ENCODE data around the gene FNIP2. TPM values are rescaled to one million over a fixed set of nuclear protein-coding genes. Genes with fewer than 3 reads are reported as not detected.
"Not testable (repeated sequence)": the region's sequence is repeated elsewhere in the genome, so short reads cannot be mapped to it uniquely, and the experiment has no call there.

Gene FNIP2
- total RNA-seq, 1 donor from 2014 or later: 44.0 TPM

DNA sequence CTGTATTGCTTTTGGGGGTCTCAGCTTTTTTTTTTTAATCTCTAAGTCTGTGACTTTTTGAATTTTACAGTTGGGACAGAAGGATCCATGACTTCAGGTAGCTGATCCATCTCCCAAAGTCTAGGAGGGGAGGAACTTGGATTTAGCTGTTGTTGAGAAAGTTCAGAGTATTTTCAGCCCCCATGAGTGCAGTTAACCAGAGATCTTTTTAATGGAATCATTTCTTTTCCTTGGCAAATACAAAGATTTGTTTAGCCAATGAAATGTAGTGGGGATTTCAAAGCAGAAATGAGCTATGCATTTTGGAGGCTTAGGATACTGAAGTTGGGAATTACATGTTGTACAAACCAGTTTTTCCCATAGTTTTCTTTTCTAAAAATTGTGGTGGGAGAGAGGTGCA is 18.1 kb downstream of the FNIP2 start:
- TF ChIP-seq CTCF (IDR thresholded peaks at IDR 0.05; ENCODE audit: borderline replicate concordance): no peak
- no peaks in the 10 kb centered on the region for H3K27me3 ChIP-seq (ENCODE audit: low read depth)
- H3K4me1 ChIP-seq: peaks cover 100% of the 10 kb centered on the region
- DNase-seq: no peak
- peak overlapping the region; percentile 70 for H3K27ac ChIP-seq (replicated peaks)
- H3K36me3 ChIP-seq: no peaks in the 10 kb centered on the region
- intact Hi-C loops (cut with micrococcal nuclease): no loop called here
- no peaks in the 10 kb centered on the region for H3K9me3 ChIP-seq (replicated peaks)
- peak overlapping the region; percentile 31 for H3K4me3 ChIP-seq

DNA sequence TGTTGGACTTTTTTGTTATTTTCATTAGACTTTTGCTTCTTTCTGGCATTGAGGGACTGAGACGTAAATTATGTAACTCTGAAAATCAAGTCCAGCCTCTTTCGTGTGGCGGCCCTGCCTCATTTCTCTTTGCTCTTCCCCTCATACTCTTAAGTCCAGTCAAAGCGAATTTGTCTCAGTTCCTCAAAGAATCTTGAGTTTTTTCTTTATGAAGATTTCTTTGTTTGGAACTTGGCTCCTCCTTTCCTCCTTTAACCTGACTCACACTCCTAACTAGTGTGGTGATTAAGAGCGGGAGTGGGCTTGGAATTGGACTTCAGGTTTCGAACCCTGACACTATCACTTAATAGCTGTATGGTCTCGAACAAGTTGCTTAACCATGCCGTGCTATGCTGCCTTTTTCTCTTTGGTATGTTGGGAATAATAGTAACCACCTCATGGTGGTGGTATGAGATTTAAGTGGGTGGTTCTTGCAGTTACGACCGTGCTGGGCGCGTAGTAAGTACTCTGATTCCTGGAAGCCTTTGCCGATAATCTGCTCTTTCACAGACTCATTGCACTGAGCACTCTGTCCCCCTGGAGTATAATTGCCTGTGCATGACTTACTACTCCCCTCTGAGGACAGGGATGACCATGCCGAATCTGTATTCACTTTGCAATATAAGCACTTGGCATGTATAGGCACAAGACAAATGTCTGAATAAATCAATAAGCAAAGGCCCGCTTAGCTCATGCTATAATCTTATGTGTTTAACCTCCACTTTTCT is 19.1 kb downstream of the FNIP2 start:
- no peak overlapping the region for H3K4me3 ChIP-seq
- intact Hi-C loops (cut with micrococcal nuclease): no loop called here
- no peak for DNase-seq
- no peak for TF ChIP-seq CTCF (IDR thresholded peaks at IDR 0.05; ENCODE audit: borderline replicate concordance)
- no peaks in the 10 kb centered on the region for H3K36me3 ChIP-seq
- no peaks in the 10 kb centered on the region for H3K27me3 ChIP-seq (ENCODE audit: low read depth)
- H3K9me3 ChIP-seq (replicated peaks): no peaks in the 10 kb centered on the region
- H3K4me1 ChIP-seq: peaks cover 100% of the 10 kb centered on the region
- H3K27ac ChIP-seq (replicated peaks): peak overlapping the region; percentile 70

DNA sequence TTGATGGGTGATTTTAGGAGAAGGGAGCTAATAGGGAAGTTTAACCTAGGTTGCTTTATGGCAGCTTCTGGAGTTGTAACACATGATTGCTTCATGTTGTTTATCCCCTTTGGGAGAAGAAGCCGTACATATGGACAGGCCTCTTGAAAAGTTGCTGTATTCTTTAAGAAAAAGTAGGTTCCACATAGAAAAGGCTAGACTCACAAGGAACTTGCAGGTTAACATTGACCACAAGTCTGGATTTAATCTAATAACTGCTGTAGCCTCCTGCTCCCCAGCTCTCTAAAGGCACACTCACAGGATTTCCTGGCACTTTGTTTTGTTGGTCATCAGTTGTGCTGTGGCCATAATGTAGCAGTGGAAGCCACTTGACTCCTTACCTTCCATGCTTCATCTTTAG is 19.7 kb downstream of the FNIP2 start:
- Histone ChIP-seq H3K4me3 (no peak overlapping the region), H3K9me3 (replicated peaks) (no peaks in the 10 kb centered on the region), H3K27ac (replicated peaks) (peak overlapping the region; percentile 70), H3K27me3 (ENCODE audit: low read depth) (no peaks in the 10 kb centered on the region), H3K36me3 (no peaks in the 10 kb centered on the region), H3K4me1 (peaks cover 100% of the 10 kb centered on the region)
- no peak for TF ChIP-seq CTCF (IDR thresholded peaks at IDR 0.05; ENCODE audit: borderline replicate concordance)
- intact Hi-C loops (cut with micrococcal nuclease): no loop called here
- no peak for DNase-seq

- intact Hi-C loops (cut with micrococcal nuclease): no loop called here
- Histone ChIP-seq H3K9me3 (replicated peaks) (no peaks in the 10 kb centered on the region), H3K36me3 (no peaks in the 10 kb centered on the region), H3K4me1 (peaks cover 95% of the 10 kb centered on the region), H3K27ac (replicated peaks) (no peak overlapping the region), H3K27me3 (ENCODE audit: low read depth) (no peaks in the 10 kb centered on the region), H3K4me3 (no peak overlapping the region)
- TF ChIP-seq CTCF (IDR thresholded peaks at IDR 0.05; ENCODE audit: borderline replicate concordance): no peak
- DNase-seq: no peak
Observed at GRCh38 chr4:158789853-158790252, 21.0 kb downstream of the FNIP2 start.

DNA sequence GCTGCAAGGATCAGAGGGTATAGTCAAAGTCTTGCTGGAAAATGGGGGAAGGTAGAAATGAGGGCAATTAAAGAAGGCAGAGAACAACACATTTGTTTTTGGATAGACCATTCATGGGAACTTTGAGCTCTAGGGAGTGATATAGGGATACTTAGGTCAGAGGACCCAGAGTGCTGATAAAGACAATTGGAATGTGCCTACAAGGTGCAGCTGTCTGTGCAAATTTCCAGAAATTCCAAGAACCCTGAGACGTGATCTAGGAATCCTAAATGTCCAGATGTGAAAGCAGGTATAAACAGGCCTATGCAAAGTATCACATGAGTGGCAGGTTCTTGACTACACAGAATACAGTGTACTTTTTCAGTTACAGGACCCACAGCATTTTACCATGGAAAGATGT is 24.2 kb downstream of the FNIP2 start:
- Histone ChIP-seq H3K4me1 (peaks cover 85% of the 10 kb centered on the region), H3K4me3 (no peak overlapping the region), H3K27me3 (ENCODE audit: low read depth) (no peaks in the 10 kb centered on the region), H3K9me3 (replicated peaks) (no peaks in the 10 kb centered on the region), H3K27ac (replicated peaks) (peak overlapping the region; percentile 39), H3K36me3 (no peaks in the 10 kb centered on the region)
- no peak for TF ChIP-seq CTCF (IDR thresholded peaks at IDR 0.05; ENCODE audit: borderline replicate concordance)
- no peak for DNase-seq
- intact Hi-C loops (cut with micrococcal nuclease): no loop called here

DNA sequence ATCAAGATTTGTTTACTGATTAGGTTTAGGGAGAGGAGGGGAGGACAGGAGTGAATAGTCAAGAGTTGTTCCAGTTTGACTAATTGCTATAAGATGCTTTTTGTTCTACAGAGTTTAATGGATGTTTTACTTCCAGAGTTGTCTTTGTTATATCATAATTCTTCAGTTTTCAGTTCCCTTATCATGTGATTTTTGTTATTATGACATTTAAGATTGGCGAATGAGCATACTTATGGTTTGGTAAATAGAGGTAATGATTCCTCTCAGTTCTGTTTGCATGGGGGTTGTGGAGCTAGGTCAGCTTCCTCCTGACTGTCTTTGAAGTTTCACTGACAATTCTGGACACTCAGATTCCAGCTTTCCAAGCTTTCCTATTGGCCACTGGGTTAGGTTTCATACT is 24.6 kb downstream of the FNIP2 start:
- intact Hi-C loops (cut with micrococcal nuclease); H3K27me3 ChIP-seq (ENCODE audit: low read depth); H3K36me3 ChIP-seq; H3K9me3 ChIP-seq (replicated peaks); DNase-seq; H3K4me3 ChIP-seq: not testable (repeated sequence)
- H3K4me1 ChIP-seq: peaks cover 84% of the 10 kb centered on the region
- peak overlapping the region; percentile 39 for H3K27ac ChIP-seq (replicated peaks)

Data from left ventricle myocardium inferior (tissue), 1 donor.